ENCODE data around the gene TPCN1.

The TPCN1 gene

GRCh38 chr12:113302466-113302865, 81.2 kb downstream of the TPCN1 start:
- H3K4me3 ChIP-seq (ENCODE audit: low read depth in 1 of 2, low read length in 2 of 2): no peak overlapping the region
- H3K36me3 ChIP-seq (ENCODE audit: control insufficient read depth in 1 of 2, insufficient read depth in 2 of 2, low read length in 2 of 2): peaks cover 6 to 48% of the 10 kb centered on the region in 2 donors
- H3K27me3 ChIP-seq (ENCODE audit: low read depth, low read length): no peaks in the 10 kb centered on the region
- H3K4me1 ChIP-seq (ENCODE audit: control insufficient read depth in 1 of 2, insufficient read depth in 2 of 2, low read length in 2 of 2): peaks cover 0 to 16% of the 10 kb centered on the region in 2 donors
- H3K9me3 ChIP-seq (ENCODE audit: control insufficient read depth in 1 of 2, low read length in 2 of 2): no peaks in the 10 kb centered on the region
- H3K27ac ChIP-seq (ENCODE audit: low read length): no peak overlapping the region

- Histone ChIP-seq H3K4me3 (ENCODE audit: low read depth in 1 of 2, low read length in 2 of 2) (no peak overlapping the region), H3K36me3 (ENCODE audit: control insufficient read depth in 1 of 2, insufficient read depth in 2 of 2, low read length in 2 of 2) (peaks cover 6 to 52% of the 10 kb centered on the region in 2 donors), H3K9me3 (ENCODE audit: control insufficient read depth in 1 of 2, low read length in 2 of 2) (no peaks in the 10 kb centered on the region), H3K27ac (ENCODE audit: low read length) (no peak overlapping the region), H3K27me3 (ENCODE audit: low read depth, low read length) (no peaks in the 10 kb centered on the region), H3K4me1 (ENCODE audit: control insufficient read depth in 1 of 2, insufficient read depth in 2 of 2, low read length in 2 of 2) (peaks cover 0 to 16% of the 10 kb centered on the region in 2 donors)
Measured at GRCh38 chr12:113302886-113303640, 81.8 kb downstream of the TPCN1 start.

GRCh38 chr12:113305281-113305856, 84.1 kb downstream of the TPCN1 start:
- no peak overlapping the region for H3K4me3 ChIP-seq (ENCODE audit: low read depth in 1 of 2, low read length in 2 of 2)
- H3K9me3 ChIP-seq (ENCODE audit: control insufficient read depth in 1 of 2, low read length in 2 of 2): no peaks in the 10 kb centered on the region
- H3K36me3 ChIP-seq (ENCODE audit: control insufficient read depth in 1 of 2, insufficient read depth in 2 of 2, low read length in 2 of 2): peaks cover 11 to 60% of the 10 kb centered on the region in 2 donors
- H3K27me3 ChIP-seq (ENCODE audit: low read depth, low read length): no peaks in the 10 kb centered on the region
- H3K4me1 ChIP-seq (ENCODE audit: control insufficient read depth in 1 of 2, insufficient read depth in 2 of 2, low read length in 2 of 2): no peaks in the 10 kb centered on the region
- H3K27ac ChIP-seq (ENCODE audit: low read length): no peak overlapping the region

GRCh38 chr12:113306382-113306781, 85.1 kb downstream of the TPCN1 start:
- Histone ChIP-seq H3K9me3 (ENCODE audit: control insufficient read depth in 1 of 2, low read length in 2 of 2) (no peaks in the 10 kb centered on the region), H3K4me1 (ENCODE audit: control insufficient read depth in 1 of 2, insufficient read depth in 2 of 2, low read length in 2 of 2) (no peaks in the 10 kb centered on the region), H3K27me3 (ENCODE audit: low read depth, low read length) (no peaks in the 10 kb centered on the region), H3K4me3 (ENCODE audit: low read depth in 1 of 2, low read length in 2 of 2) (no peak overlapping the region), H3K27ac (ENCODE audit: low read length) (no peak overlapping the region), H3K36me3 (ENCODE audit: control insufficient read depth in 1 of 2, insufficient read depth in 2 of 2, low read length in 2 of 2) (peaks cover 11 to 65% of the 10 kb centered on the region in 2 donors)

- H3K9me3 ChIP-seq (ENCODE audit: control insufficient read depth in 1 of 2, low read length in 2 of 2): no peaks in the 10 kb centered on the region
- no peak overlapping the region for H3K27ac ChIP-seq (ENCODE audit: low read length)
- no peaks in the 10 kb centered on the region for H3K4me1 ChIP-seq (ENCODE audit: control insufficient read depth in 1 of 2, insufficient read depth in 2 of 2, low read length in 2 of 2)
- peaks cover 19 to 48% of the 10 kb centered on the region in 2 donors for H3K36me3 ChIP-seq (ENCODE audit: control insufficient read depth in 1 of 2, insufficient read depth in 2 of 2, low read length in 2 of 2)
- no peaks in the 10 kb centered on the region for H3K27me3 ChIP-seq (ENCODE audit: low read depth, low read length)
- H3K4me3 ChIP-seq (ENCODE audit: low read depth in 1 of 2, low read length in 2 of 2): no peak overlapping the region
Measured at GRCh38 chr12:113310489-113310888, 89.2 kb downstream of the TPCN1 start.

GRCh38 chr12:113314121-113314529, 92.9 kb downstream of the TPCN1 start:
- Histone ChIP-seq H3K36me3 (ENCODE audit: control insufficient read depth in 1 of 2, insufficient read depth in 2 of 2, low read length in 2 of 2) (peaks cover 40 to 56% of the 10 kb centered on the region in 2 donors), H3K27ac (ENCODE audit: low read length) (no peak overlapping the region), H3K9me3 (ENCODE audit: control insufficient read depth in 1 of 2, low read length in 2 of 2) (no peaks in the 10 kb centered on the region), H3K4me1 (ENCODE audit: control insufficient read depth in 1 of 2, insufficient read depth in 2 of 2, low read length in 2 of 2) (no peaks in the 10 kb centered on the region), H3K27me3 (ENCODE audit: low read depth, low read length) (no peaks in the 10 kb centered on the region), H3K4me3 (ENCODE audit: low read depth in 1 of 2, low read length in 2 of 2) (no peak overlapping the region)

- Histone ChIP-seq H3K4me1 (ENCODE audit: control insufficient read depth in 1 of 2, insufficient read depth in 2 of 2, low read length in 2 of 2) (no peaks in the 10 kb centered on the region), H3K27ac (ENCODE audit: low read length) (no peak overlapping the region), H3K36me3 (ENCODE audit: control insufficient read depth in 1 of 2, insufficient read depth in 2 of 2, low read length in 2 of 2) (peaks cover 39 to 53% of the 10 kb centered on the region in 2 donors), H3K4me3 (ENCODE audit: low read depth in 1 of 2, low read length in 2 of 2) (no peak overlapping the region), H3K27me3 (ENCODE audit: low read depth, low read length) (no peaks in the 10 kb centered on the region), H3K9me3 (ENCODE audit: control insufficient read depth in 1 of 2, low read length in 2 of 2) (no peaks in the 10 kb centered on the region)
Measured at GRCh38 chr12:113315358-113315757, 94.1 kb downstream of the TPCN1 start.

GRCh38 chr12:113316155-113316554, 94.9 kb downstream of the TPCN1 start:
- Histone ChIP-seq H3K9me3 (ENCODE audit: control insufficient read depth in 1 of 2, low read length in 2 of 2) (peaks cover 0 to 1% of the 10 kb centered on the region in 2 donors), H3K4me1 (ENCODE audit: control insufficient read depth in 1 of 2, insufficient read depth in 2 of 2, low read length in 2 of 2) (no peaks in the 10 kb centered on the region), H3K27me3 (ENCODE audit: low read depth, low read length) (no peaks in the 10 kb centered on the region), H3K4me3 (ENCODE audit: low read depth in 1 of 2, low read length in 2 of 2) (no peak overlapping the region), H3K36me3 (ENCODE audit: control insufficient read depth in 1 of 2, insufficient read depth in 2 of 2, low read length in 2 of 2) (peaks cover 42 to 56% of the 10 kb centered on the region in 2 donors), H3K27ac (ENCODE audit: low read length) (no peak overlapping the region)

- H3K27ac ChIP-seq (ENCODE audit: low read length): no peak overlapping the region
- H3K36me3 ChIP-seq (ENCODE audit: control insufficient read depth in 1 of 2, insufficient read depth in 2 of 2, low read length in 2 of 2): peaks cover 42 to 58% of the 10 kb centered on the region in 2 donors
- no peaks in the 10 kb centered on the region for H3K27me3 ChIP-seq (ENCODE audit: low read depth, low read length)
- no peak overlapping the region for H3K4me3 ChIP-seq (ENCODE audit: low read depth in 1 of 2, low read length in 2 of 2)
- H3K4me1 ChIP-seq (ENCODE audit: control insufficient read depth in 1 of 2, insufficient read depth in 2 of 2, low read length in 2 of 2): no peaks in the 10 kb centered on the region
- peaks cover 0 to 3% of the 10 kb centered on the region in 2 donors for H3K9me3 ChIP-seq (ENCODE audit: control insufficient read depth in 1 of 2, low read length in 2 of 2)
Measured at GRCh38 chr12:113317122-113317521, 95.9 kb downstream of the TPCN1 start.

GRCh38 chr12:113318046-113318656, 96.9 kb downstream of the TPCN1 start:
- Histone ChIP-seq H3K9me3 (ENCODE audit: control insufficient read depth in 1 of 2, low read length in 2 of 2) (peaks cover 0 to 3% of the 10 kb centered on the region in 2 donors), H3K4me1 (ENCODE audit: control insufficient read depth in 1 of 2, insufficient read depth in 2 of 2, low read length in 2 of 2) (no peaks in the 10 kb centered on the region), H3K27me3 (ENCODE audit: low read depth, low read length) (no peaks in the 10 kb centered on the region), H3K4me3 (ENCODE audit: low read depth in 1 of 2, low read length in 2 of 2) (no peak overlapping the region), H3K36me3 (ENCODE audit: control insufficient read depth in 1 of 2, insufficient read depth in 2 of 2, low read length in 2 of 2) (peaks cover 42 to 58% of the 10 kb centered on the region in 2 donors), H3K27ac (ENCODE audit: low read length) (no peak overlapping the region)

- Histone ChIP-seq H3K4me3 (ENCODE audit: low read depth in 1 of 2, low read length in 2 of 2) (no peak overlapping the region), H3K4me1 (ENCODE audit: control insufficient read depth in 1 of 2, insufficient read depth in 2 of 2, low read length in 2 of 2) (no peaks in the 10 kb centered on the region), H3K27me3 (ENCODE audit: low read depth, low read length) (no peaks in the 10 kb centered on the region), H3K9me3 (ENCODE audit: control insufficient read depth in 1 of 2, low read length in 2 of 2) (peaks cover 0 to 3% of the 10 kb centered on the region in 2 donors), H3K36me3 (ENCODE audit: control insufficient read depth in 1 of 2, insufficient read depth in 2 of 2, low read length in 2 of 2) (peaks cover 41 to 57% of the 10 kb centered on the region in 2 donors), H3K27ac (ENCODE audit: low read length) (no peak overlapping the region)
Measured at GRCh38 chr12:113318900-113319628, 97.8 kb downstream of the TPCN1 start.
